GM12891 (cell line): ENCODE measurements around the gene MBOAT7.

Experiments
- POLR2A ChIP-seq: IDR thresholded peaks from 2 replicates; pipeline ENCODE4 v1.6.1; 2011; ENCODE audit warnings: low read depth, low read length, control low read depth
- POLR2AphosphoS5 ChIP-seq: IDR thresholded peaks from 2 replicates; pipeline ENCODE4 v1.6.1; 2011; ENCODE audit warnings: low read depth, low read length, control low read depth
- POU2F2 ChIP-seq: IDR thresholded peaks from 2 replicates; pipeline ENCODE4 v1.6.1; 2011; ENCODE audit warnings: low read depth, mild to moderate bottlenecking, control low read depth, low read length, moderate library complexity
- SPI1 ChIP-seq: IDR thresholded peaks from 2 replicates; pipeline ENCODE4 v1.6.1; 2011; ENCODE audit warnings: low read depth, low read length, control low read depth
- TAF1 ChIP-seq: IDR thresholded peaks from 2 replicates; pipeline ENCODE4 v1.6.1; 2011; ENCODE audit warnings: low read depth, low read length, control low read depth

- no peak for TF ChIP-seq POLR2A
- TF ChIP-seq POLR2AphosphoS5 = no peak
- TF ChIP-seq POU2F2 = no peak
- no peak for TF ChIP-seq TAF1
- TF ChIP-seq SPI1 = no peak
Observed at GRCh38 chr19:54203151-54203611, 13.8 kb upstream of the MBOAT7 start.
